H1 (cell line): Measurements from ENCODE around the gene PLXDC2. TPM values are rescaled to one million over a fixed set of nuclear protein-coding genes. Genes with fewer than 3 reads are reported as not detected.

Experiments used
- CTCF ChIA-PET: fragments of 300-600 bp; sonication (Branson Sonifier 250); formaldehyde crosslinking; loops from one replicate; lab custom pipeline; 2021; ENCODE audit not compliant: partially characterized antibody; lab: Charles Lee
- POLR2A ChIA-PET: fragments of 300-600 bp; sonication (Branson Sonifier 250); formaldehyde crosslinking; loops from one replicate; lab custom pipeline; 2021; ENCODE audit warnings: inconsistent platforms; ENCODE audit not compliant: partially characterized antibody; lab: Charles Lee
- DNase-seq, 2 experiments: peaks; one replicate each; pipeline versions ENCODE4 v3.0.0 to v3.0.0-alpha.2; 2010 to 2022; ENCODE audit warnings: low spot score in 2 of 2, low read depth in 1 of 2, mixed read lengths in 1 of 2
- FAIRE-seq: peaks from 2 replicates; lab custom pipeline; 2011; peaks lifted over from hg19 to GRCh38; lab: Jason Lieb, UNC
- H2AFZ ChIP-seq: 2 replicates; pipeline ENCODE4 v1.8.1; 2012; ENCODE audit warnings: low read length, inconsistent platforms
- H2AK5ac ChIP-seq: 2 replicates; pipeline ENCODE4 v1.6.1; 2013; ENCODE audit warnings: low read depth, low read length
- H2BK120ac ChIP-seq: replicated peaks from 2 replicates; pipeline ENCODE3; 2013; ENCODE audit warnings: low read depth, low read length, inconsistent platforms
- H2BK12ac ChIP-seq: 2 replicates; pipeline ENCODE4 v1.6.1; 2013; ENCODE audit warnings: low read depth, low read length
- H2BK15ac ChIP-seq: 2 replicates; pipeline ENCODE4 v1.6.1; 2013; ENCODE audit warnings: low read length
- H2BK20ac ChIP-seq: 2 replicates; pipeline ENCODE4 v1.6.1; 2013; ENCODE audit warnings: low read length
- H2BK5ac ChIP-seq: 2 replicates; pipeline ENCODE4 v1.6.1; 2013; ENCODE audit warnings: low read depth, low read length
- H3K14ac ChIP-seq: 2 replicates; pipeline ENCODE4 v1.6.1; 2013; ENCODE audit warnings: inconsistent platforms; ENCODE audit not compliant: insufficient read length
- H3K18ac ChIP-seq: 2 replicates; pipeline ENCODE4 v1.6.1; 2013; ENCODE audit warnings: low read length; ENCODE audit errors: extremely low read depth
- H3K23ac ChIP-seq: 2 replicates; pipeline ENCODE4 v1.6.1; 2013; ENCODE audit warnings: inconsistent platforms; ENCODE audit not compliant: insufficient read length
- H3K23me2 ChIP-seq: 2 replicates; pipeline ENCODE4 v1.6.1; 2013; ENCODE audit warnings: low read depth, low read length
- H3K27ac ChIP-seq: 2 replicates; pipeline ENCODE4 v1.6.1; 2011; ENCODE audit warnings: low read depth, low read length, inconsistent platforms
- H3K27me3 ChIP-seq, 4 experiments: replicated peaks in 1 of 4; 1 replicate in 1 of 4; 2 replicates in 3 of 4; pipeline versions ENCODE4 v1.6.1 to v1.8.1; 2011 to 2013; ENCODE audit warnings: low read length in 3 of 4, mild to moderate bottlenecking in 3 of 4, inconsistent platforms in 2 of 4, mixed read lengths in 2 of 4, moderate library complexity in 1 of 4; ENCODE audit not compliant: control insufficient read depth in 3 of 4, insufficient read depth in 3 of 4; ENCODE audit errors: extremely low read depth in 1 of 4
- H3K36me3 ChIP-seq, 4 experiments: 2 replicates each; pipeline versions ENCODE4 v1.6.1 to v1.8.1; 2011 to 2013; ENCODE audit warnings: mild to moderate bottlenecking in 4 of 4, low read length in 3 of 4, moderate library complexity in 2 of 4, control low read depth in 1 of 4, inconsistent platforms in 1 of 4; ENCODE audit not compliant: insufficient read depth in 4 of 4, control insufficient read depth in 2 of 4
- H3K4ac ChIP-seq: replicated peaks from 2 replicates; pipeline ENCODE3; 2013; ENCODE audit warnings: low read length, low read depth, mixed read lengths, inconsistent platforms; ENCODE audit not compliant: insufficient read length
- H3K4me1 ChIP-seq, 4 experiments: replicated peaks in 1 of 4; 1 replicate in 1 of 4; 2 replicates in 3 of 4; pipeline versions ENCODE4 v1.6.1 to v1.8.1; 2011 to 2013; ENCODE audit warnings: low read length in 3 of 4, inconsistent platforms in 2 of 4, mixed read lengths in 1 of 4; ENCODE audit not compliant: insufficient read depth in 4 of 4, control insufficient read depth in 3 of 4
- H3K4me2 ChIP-seq, 2 experiments: 2 replicates each; pipeline versions ENCODE4 v1.6.1 to v1.8.1; 2011 to 2013; ENCODE audit warnings: low read depth in 2 of 2, low read length in 2 of 2, control low read depth in 1 of 2, inconsistent platforms in 1 of 2, mild to moderate bottlenecking in 1 of 2; ENCODE audit not compliant: insufficient read depth in 1 of 2
- H3K4me3 ChIP-seq, 4 experiments: fragments of 200-600, 300-600 bp in 1 of 4; sonication (generic), shearing (Covaris generic), sonication (Bioruptor Twin) in 1 of 4; 2 replicates each; pipeline versions ENCODE4 v1.5.1 to v1.8.1; 2011 to 2016; ENCODE audit warnings: low read length in 4 of 4, low read depth in 3 of 4, control low read depth in 2 of 4, inconsistent platforms in 2 of 4, mild to moderate bottlenecking in 2 of 4, mixed read lengths in 1 of 4, moderate library complexity in 1 of 4; ENCODE audit not compliant: insufficient read depth in 2 of 4; ENCODE audit errors: extremely low read depth in 1 of 4
- H3K56ac ChIP-seq: replicated peaks from 2 replicates; pipeline ENCODE3; 2013; ENCODE audit warnings: low read depth, mild to moderate bottlenecking, mixed read lengths, low read length, inconsistent platforms; ENCODE audit not compliant: insufficient read length
- H3K79me1 ChIP-seq: 2 replicates; pipeline ENCODE4 v1.6.1; 2013; ENCODE audit warnings: low read depth, low read length, control low read depth
- H3K79me2 ChIP-seq, 2 experiments: 2 replicates each; pipeline versions ENCODE4 v1.6.1 to v1.8.1; 2012 to 2013; ENCODE audit warnings: low read length in 2 of 2, mild to moderate bottlenecking in 2 of 2, inconsistent platforms in 1 of 2; ENCODE audit not compliant: insufficient read depth in 2 of 2, control insufficient read depth in 1 of 2
- H3K9ac ChIP-seq, 4 experiments: replicated peaks in 1 of 4; 1 replicate in 1 of 4; 2 replicates in 3 of 4; pipeline versions ENCODE4 v1.6.1 to v1.8.1; 2011 to 2013; ENCODE audit warnings: low read depth in 3 of 4, low read length in 3 of 4, control low read depth in 2 of 4, mild to moderate bottlenecking in 2 of 4, moderate library complexity in 2 of 4, inconsistent platforms in 1 of 4; ENCODE audit errors: extremely low read depth in 1 of 4
- H3K9me3 ChIP-seq, 2 experiments: 2 replicates each; pipeline versions ENCODE4 v1.6.1 to v1.8.1; 2012 to 2013; ENCODE audit warnings: mild to moderate bottlenecking in 2 of 2, moderate library complexity in 2 of 2, control low read depth in 1 of 2, inconsistent platforms in 1 of 2, low read depth in 1 of 2, low read length in 1 of 2, mixed read lengths in 1 of 2; ENCODE audit not compliant: insufficient read depth in 2 of 2
- H4K20me1 ChIP-seq, 2 experiments: replicated peaks in 1 of 2; 2 replicates each; pipeline versions ENCODE3 to v1.8.1; 2011 to 2013; ENCODE audit warnings: inconsistent platforms in 2 of 2, low read length in 2 of 2, mild to moderate bottlenecking in 1 of 2; ENCODE audit not compliant: insufficient read depth in 2 of 2, control insufficient read depth in 1 of 2
- H4K5ac ChIP-seq: 2 replicates; pipeline ENCODE4 v1.6.1; 2013; ENCODE audit warnings: low read length, low read depth, mixed read lengths, inconsistent platforms; ENCODE audit not compliant: insufficient read length
- H4K8ac ChIP-seq: 2 replicates; pipeline ENCODE4 v1.8.0; 2013; ENCODE audit warnings: mild to moderate bottlenecking, moderate library complexity, low read length, inconsistent platforms; ENCODE audit not compliant: insufficient read depth; ENCODE audit errors: extremely low read depth
- H4K91ac ChIP-seq: replicated peaks from 2 replicates; pipeline ENCODE3; 2013; ENCODE audit warnings: low read length, mixed read lengths, inconsistent platforms; ENCODE audit not compliant: insufficient read length
- ASH2L ChIP-seq: fragments of 200-600, 300-600 bp; sonication (generic); IDR thresholded peaks from one replicate; pipeline ENCODE4 v1.7.1; 2017; ENCODE audit warnings: low read length
- BRCA1 ChIP-seq: IDR thresholded peaks from 2 replicates; pipeline ENCODE4 v1.6.1; 2012; ENCODE audit warnings: low read depth, low read length, improper control_type of control experiment
- CHD2 ChIP-seq: IDR thresholded peaks from 2 replicates; pipeline ENCODE4 v1.6.1; 2012; ENCODE audit warnings: low read length, improper control_type of control experiment
- EP300 ChIP-seq, 2 experiments: IDR thresholded peaks; 1 replicate in 1 of 2; 2 replicates in 1 of 2; pipeline ENCODE4 v1.6.1; 2011 to 2012; ENCODE audit warnings: low read depth in 2 of 2, low read length in 2 of 2, mild to moderate bottlenecking in 2 of 2, borderline replicate concordance in 1 of 2, inconsistent platforms in 1 of 2, moderate library complexity in 1 of 2
- JUN ChIP-seq: IDR thresholded peaks from 2 replicates; pipeline ENCODE4 v1.6.1; 2011; ENCODE audit warnings: low read depth, mild to moderate bottlenecking, improper control_type of control experiment, low read length
- KDM1A ChIP-seq: fragments of 200-600, 300-600 bp; sonication (generic); IDR thresholded peaks from 2 replicates; pipeline ENCODE4 v1.7.1; 2016; ENCODE audit warnings: mild to moderate bottlenecking, low read length, borderline replicate concordance
- KDM5A ChIP-seq: fragments of 200-600 bp; IDR thresholded peaks from 2 replicates; pipeline ENCODE4 v1.7.1; 2012; ENCODE audit warnings: mild to moderate bottlenecking, low read length, inconsistent platforms, mixed read lengths
- RBBP5 ChIP-seq: IDR thresholded peaks from 2 replicates; pipeline ENCODE4 v1.7.1; 2012; ENCODE audit warnings: low read depth, mild to moderate bottlenecking, inconsistent platforms, low read length, moderate library complexity, borderline replicate concordance
- RXRA ChIP-seq: IDR thresholded peaks from 2 replicates; pipeline ENCODE4 v1.6.1; 2011; ENCODE audit warnings: low read depth, mild to moderate bottlenecking, low read length, moderate library complexity; ENCODE audit not compliant: insufficient read depth
- SAP30 ChIP-seq: fragments of 300-600 bp; sonication (generic); IDR thresholded peaks from 2 replicates; pipeline ENCODE4 v1.7.1; 2012; ENCODE audit warnings: low read length, moderate library complexity, mild to moderate bottlenecking, inconsistent platforms; ENCODE audit not compliant: insufficient read depth, insufficient replicate concordance
- TEAD4 ChIP-seq: IDR thresholded peaks from 2 replicates; pipeline ENCODE4 v1.6.1; 2012; ENCODE audit warnings: low read depth, low read length, inconsistent platforms, mixed read lengths
- WGBS, 2 experiments: shearing (Covaris generic) in 1 of 2; methylation state at CpG; one replicate each; pipeline versions ENCODE4 v1.1.6 to v1.1.7; 2013 to 2015; ENCODE audit warnings: low lambda C conversion rate in 2 of 2, mixed read lengths in 2 of 2, inconsistent platforms in 1 of 2, low coverage in 1 of 2, missing lambda C conversion rate in 1 of 2; ENCODE audit not compliant: insufficient replicate concordance in 2 of 2, insufficient coverage in 1 of 2, insufficient read length in 1 of 2; ENCODE audit errors: extremely low coverage in 1 of 2, missing lambda C conversion rate in 1 of 2; 5-methylcytosine and 5-hydroxymethylcytosine counted together
- polyA plus RNA-seq, 7 experiments: library from polyadenylated mRNA; depleted of rRNA in 3 of 7; stranded (reverse) in 5 of 7; unstranded in 2 of 7; fragments of >200 nt in 5 of 7; fragments of 200-250 nt in 2 of 7; gene quantifications; 1 replicate in 5 of 7; 2 replicates in 1 of 7; 4 replicates in 1 of 7; pipeline versions ENCODE4 v1.2.1 to v1.2.3, GENCODE V29; 2011 to 2013; ENCODE audit warnings: missing spikeins in 2 of 7, mixed read lengths in 2 of 7
- total RNA-seq: library from RNA; stranded (reverse); fragmentation: NEBNext Ultra II Directional; extraction: Animal tissue kit (Norgen Biotek cat#: 25700); gene quantifications from 2 replicates; pipeline ENCODE4 v1.2.1, GENCODE V29; 2021
- TF ChIP-seq, protein P1 (sequence below): IDR thresholded peaks from 2 replicates; pipeline ENCODE4 v1.6.1; 2012; ENCODE audit warnings: inconsistent platforms
- TF ChIP-seq, protein P2 (sequence below): IDR thresholded peaks from 2 replicates; pipeline ENCODE4 v1.6.1; 2011; ENCODE audit warnings: low read length, improper control_type of control experiment

Gene PLXDC2
- total and polyA plus RNA-seq, 2 of the 8 experiments (the other 6 are each of a cell fraction or from before 2014, with no cell fraction given) = 23.0 to 40.5 TPM

DNA sequence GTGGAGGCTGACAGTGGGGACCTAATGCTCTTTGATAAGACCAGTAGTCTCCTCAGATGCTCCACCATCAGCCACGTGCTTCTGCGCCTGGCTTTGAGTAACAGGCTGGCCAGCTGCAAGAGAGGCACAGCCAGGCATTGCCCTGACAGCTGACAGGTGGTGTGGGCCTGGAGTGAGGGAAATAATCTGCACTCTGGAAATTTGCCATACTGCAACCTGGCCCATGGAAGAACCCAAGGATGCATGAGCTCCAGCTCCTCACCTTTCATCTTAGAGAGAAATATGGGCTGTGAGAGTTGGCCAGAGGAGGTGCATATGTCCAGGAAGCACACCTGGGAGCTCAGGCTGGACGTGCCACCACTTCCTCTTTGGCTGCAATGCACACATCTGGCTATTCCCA is 118.9 kb downstream of the PLXDC2 start:
- Histone ChIP-seq H3K4ac (no peak overlapping the region), H3K79me1 (no peaks in the 10 kb centered on the region), H3K27me3 (no peaks in the 10 kb centered on the region), H4K20me1 (peaks cover 0 to 5% of the 10 kb centered on the region in 2 experiments), H2AFZ (no peak overlapping the region), H4K8ac (no peak overlapping the region), H3K23ac (no peak overlapping the region), H3K4me1 (peaks cover 0 to 5% (median 4%) of the 10 kb centered on the region in 4 experiments; a peak in 4 of 7 replicates), H2BK120ac (no peak overlapping the region), H2BK15ac (no peak overlapping the region), H3K4me2 (no peak overlapping the region), H3K23me2 (no peaks in the 10 kb centered on the region), H3K56ac (no peak overlapping the region), H4K5ac (no peak overlapping the region), H2BK12ac (no peak overlapping the region; the same call in 1 of the 2 replicates), H3K9ac (no peak overlapping the region), H2AK5ac (no peak overlapping the region), H3K79me2 (peaks cover 0 to 60% of the 10 kb centered on the region in 2 experiments; a peak in 3 of 4 replicates), H3K14ac (no peak overlapping the region), H3K18ac (no peak overlapping the region), H3K27ac (no peak overlapping the region), H2BK20ac (no peak overlapping the region), H2BK5ac (no peak overlapping the region), H3K36me3 (no peaks in the 10 kb centered on the region), H3K9me3 (no peaks in the 10 kb centered on the region), H3K4me3 (no peak overlapping the region), H4K91ac (no peak overlapping the region)
- DNase-seq (no peak), FAIRE-seq (no peak)
- CTCF ChIA-PET = no interaction called here
- POLR2A ChIA-PET = interaction anchor here (0.6 kb wide), 1 partner anchor 1277 kb away, joined by 4 read pairs; no protein-coding TSS in a partner anchor
- WGBS, 2 experiments = 92% methylated on average over 3 of the region's 3 CpGs; no CpG with 5 or more reads in 1 of the 2 experiments
- TF ChIP-seq TEAD4 (no peak), RXRA (no peak), JUN (no peak), SAP30 (no peak), BRCA1 (no peak), CHD2 (no peak), KDM5A (no peak), KDM1A (no peak), EP300 (IDR thresholded peaks at IDR 0.05; ENCODE audit: borderline replicate concordance in 1 of 2, low read depth in 2 of 2, low read length in 2 of 2) (no peak), ASH2L (no peak), RBBP5 (no peak)
- TF ChIP-seq, protein P1, sequence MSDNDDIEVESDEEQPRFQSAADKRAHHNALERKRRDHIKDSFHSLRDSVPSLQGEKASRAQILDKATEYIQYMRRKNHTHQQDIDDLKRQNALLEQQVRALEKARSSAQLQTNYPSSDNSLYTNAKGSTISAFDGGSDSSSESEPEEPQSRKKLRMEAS = no peak
- TF ChIP-seq, protein P2, sequence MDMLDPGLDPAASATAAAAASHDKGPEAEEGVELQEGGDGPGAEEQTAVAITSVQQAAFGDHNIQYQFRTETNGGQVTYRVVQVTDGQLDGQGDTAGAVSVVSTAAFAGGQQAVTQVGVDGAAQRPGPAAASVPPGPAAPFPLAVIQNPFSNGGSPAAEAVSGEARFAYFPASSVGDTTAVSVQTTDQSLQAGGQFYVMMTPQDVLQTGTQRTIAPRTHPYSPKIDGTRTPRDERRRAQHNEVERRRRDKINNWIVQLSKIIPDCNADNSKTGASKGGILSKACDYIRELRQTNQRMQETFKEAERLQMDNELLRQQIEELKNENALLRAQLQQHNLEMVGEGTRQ = no peak
